ENCODE results near the gene CD44.

DNA sequence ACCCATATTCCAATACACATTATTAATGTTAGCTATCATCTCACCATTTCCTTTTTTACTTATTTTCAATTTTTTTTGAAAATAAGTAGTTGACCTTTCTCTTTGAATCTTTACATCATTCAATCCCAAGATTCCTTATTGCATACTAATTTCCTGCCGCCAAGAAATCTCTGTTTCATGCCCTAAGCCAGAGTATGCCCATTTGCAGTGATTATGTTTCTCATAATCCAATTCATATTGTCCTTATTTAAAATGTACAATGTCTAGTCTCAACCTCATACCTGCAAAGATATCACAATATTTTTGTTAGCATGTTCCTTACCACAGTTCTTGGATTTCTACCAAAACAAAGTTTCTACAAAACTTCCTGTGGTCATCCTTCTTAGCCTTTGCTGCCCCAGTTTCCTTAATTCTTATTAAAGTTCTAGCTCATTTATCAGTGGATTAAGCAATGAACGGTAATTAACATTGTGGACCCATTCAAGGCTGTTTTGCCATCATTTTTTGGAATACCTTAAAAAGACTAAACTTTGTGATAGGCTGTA is 75.3 kb downstream of the CD44 start:
- TF ChIP-seq, protein P1, sequence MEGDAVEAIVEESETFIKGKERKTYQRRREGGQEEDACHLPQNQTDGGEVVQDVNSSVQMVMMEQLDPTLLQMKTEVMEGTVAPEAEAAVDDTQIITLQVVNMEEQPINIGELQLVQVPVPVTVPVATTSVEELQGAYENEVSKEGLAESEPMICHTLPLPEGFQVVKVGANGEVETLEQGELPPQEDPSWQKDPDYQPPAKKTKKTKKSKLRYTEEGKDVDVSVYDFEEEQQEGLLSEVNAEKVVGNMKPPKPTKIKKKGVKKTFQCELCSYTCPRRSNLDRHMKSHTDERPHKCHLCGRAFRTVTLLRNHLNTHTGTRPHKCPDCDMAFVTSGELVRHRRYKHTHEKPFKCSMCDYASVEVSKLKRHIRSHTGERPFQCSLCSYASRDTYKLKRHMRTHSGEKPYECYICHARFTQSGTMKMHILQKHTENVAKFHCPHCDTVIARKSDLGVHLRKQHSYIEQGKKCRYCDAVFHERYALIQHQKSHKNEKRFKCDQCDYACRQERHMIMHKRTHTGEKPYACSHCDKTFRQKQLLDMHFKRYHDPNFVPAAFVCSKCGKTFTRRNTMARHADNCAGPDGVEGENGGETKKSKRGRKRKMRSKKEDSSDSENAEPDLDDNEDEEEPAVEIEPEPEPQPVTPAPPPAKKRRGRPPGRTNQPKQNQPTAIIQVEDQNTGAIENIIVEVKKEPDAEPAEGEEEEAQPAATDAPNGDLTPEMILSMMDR (IDR thresholded peaks at IDR 0.05; ENCODE audit: low read depth, low read length) = no peak
- TF ChIP-seq EZH2phosphoT487 (IDR thresholded peaks at IDR 0.05; ENCODE audit: low read depth) = no peak
